Head of caudate nucleus (tissue), 42 donors: ENCODE measurements around the gene IL4.

Source experiments
- DNase-seq, 42 donors: peaks; one replicate each; pipeline versions ENCODE4 v3.0.0 to v3.0.0-alpha.2; 2020 to 2021; ENCODE audit warnings: mixed read lengths in 7 of 42
- intact Hi-C: fragments of 100-400 bp; cut with DNase I; formaldehyde crosslinking; loops from one replicate; pipeline ENCODE4 v1.15.0; 2022

Gene IL4

DNA sequence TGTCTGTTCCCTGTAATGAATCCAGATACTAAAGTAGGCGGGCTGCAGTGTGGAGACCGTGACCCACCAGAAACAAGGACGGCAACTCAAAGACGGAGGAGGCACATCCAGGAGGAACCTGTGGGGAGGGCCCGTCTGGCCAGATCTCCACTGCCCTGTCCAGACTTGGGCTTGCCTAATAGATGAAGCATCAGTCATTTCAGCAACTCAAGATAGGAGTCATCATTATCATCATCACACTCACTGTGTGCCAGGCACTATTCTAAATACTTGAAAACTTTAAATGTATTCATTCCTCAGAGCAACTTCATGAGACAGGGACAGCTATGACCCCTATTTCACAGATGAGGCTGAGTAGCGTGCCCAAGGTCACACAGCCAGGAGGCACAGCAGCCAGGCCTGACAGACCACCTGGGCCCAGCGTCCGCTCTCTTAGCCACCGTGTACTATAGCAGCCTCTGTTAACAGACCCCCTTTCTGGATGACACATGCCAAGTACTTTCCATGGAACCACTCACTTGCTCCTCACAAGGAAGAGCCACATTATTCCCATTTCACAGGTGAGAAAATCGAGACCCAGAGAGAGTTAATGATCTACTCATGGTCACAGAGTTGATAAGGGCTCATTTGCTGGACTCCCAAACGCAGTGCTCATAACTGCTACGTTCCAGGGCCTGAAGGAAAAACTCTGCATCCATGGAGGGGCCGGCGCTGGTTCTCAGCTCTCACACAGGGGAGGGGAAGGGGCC lies 4.9 kb upstream of the IL4 start:
- intact Hi-C loops, result no loop called here
- DNase-seq, result peak in 1 of 42 donors; percentile 9

- intact Hi-C loops, result no loop called here
- DNase-seq, result no peak
These were observed 4.4 kb upstream of the IL4 start for GRCh38 chr5:132669455-132669820.

- intact Hi-C loops, result no loop called here
- peak in 1 of 42 donors; percentile 14 for DNase-seq
These were observed 3.6 kb upstream of the IL4 start for GRCh38 chr5:132669966-132670882.

- DNase-seq, result no peak
- intact Hi-C loops, result no loop called here
These were observed 2.8 kb upstream of the IL4 start for GRCh38 chr5:132671000-132671399.

GRCh38 chr5:132673488-132673887 lies 301 bp upstream of the IL4 start:
- no peak for DNase-seq
- intact Hi-C loops, result no loop called here

DNA sequence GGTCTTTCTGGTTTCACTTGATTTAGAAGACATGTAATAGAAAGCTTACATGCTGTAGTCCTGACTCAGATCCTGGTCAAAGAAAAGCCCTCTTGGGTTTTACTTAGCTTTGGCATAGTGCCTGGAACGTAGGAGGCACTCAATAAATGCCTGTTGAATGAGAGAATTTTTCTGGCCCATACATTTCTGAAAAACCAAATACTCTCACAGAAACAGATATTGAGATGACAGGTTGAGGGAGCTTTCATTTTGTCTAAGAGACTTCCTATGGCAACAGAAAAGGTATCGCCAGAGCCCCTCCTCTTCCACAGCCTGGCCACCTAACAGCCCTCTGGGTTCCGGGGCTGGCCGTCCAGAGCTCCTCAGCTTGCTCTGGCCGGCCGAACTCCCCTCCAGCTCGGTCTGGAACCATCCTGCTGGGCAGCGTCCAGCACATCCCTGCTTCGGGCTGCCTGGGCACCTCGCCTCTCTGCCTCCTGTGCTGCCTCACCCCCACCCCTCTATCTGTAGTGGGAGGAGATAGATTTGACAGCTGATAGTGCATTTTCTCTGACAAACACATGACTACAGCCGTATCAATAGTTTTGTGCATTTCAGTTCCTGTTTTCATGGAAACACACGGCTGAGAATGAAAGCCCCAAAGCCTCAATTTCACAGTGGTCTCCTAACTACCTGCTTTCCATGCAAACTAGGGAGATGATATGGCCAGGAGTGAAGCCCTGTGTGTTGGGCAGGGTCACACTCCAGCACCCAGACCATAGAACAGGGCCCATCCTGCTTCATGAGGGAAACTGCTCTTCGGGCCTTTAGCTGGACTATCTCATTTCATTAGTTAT lies 1.1 kb downstream of the IL4 start:
- peak in 1 of 42 donors; percentile 37 for DNase-seq
- intact Hi-C loops, result no loop called here

DNA sequence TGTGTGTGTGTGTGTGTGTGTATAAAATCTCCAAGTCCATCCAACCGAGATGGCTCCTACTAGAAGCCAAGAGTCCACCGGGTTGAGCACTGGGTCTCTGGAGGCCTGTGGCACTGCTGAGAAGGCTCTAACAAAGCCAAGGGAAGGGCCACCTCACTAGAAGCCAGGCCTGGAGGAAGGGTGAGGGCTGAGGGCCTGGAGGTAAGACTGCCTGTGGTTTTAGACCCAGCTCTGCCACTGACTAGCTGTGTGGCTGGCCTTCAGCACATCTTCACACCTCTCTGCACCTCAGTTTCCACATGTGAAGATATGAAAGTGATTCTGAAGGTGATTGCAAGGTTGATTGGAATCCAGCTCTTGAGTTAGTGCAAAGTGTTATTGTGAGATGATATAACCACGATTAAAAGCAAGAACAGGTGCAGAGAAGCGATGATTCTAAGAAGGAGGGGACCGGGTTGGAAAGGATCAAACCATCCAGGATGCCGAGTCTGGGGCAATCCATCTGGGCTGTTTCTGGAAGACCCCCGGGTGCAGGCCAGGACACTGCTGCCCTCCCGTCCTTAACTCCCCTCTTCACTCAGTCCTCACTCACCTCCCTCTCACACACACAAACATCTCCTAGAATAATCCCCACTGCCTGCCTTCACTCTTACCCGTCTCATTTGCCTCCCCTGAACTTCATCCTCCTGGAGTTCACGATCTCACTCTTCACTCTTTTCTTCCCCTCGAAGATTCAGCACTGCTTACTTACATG lies 2.3 kb downstream of the IL4 start:
- intact Hi-C loops, result no loop called here

GRCh38 chr5:132677191-132677590 lies 3.4 kb downstream of the IL4 start:
- DNase-seq, result peak in 1 of 42 donors; percentile 41
- intact Hi-C loops, result no loop called here

More for the DNA sequence above, 2.3 kb downstream of the IL4 start:
- peak in 1 of 42 donors; percentile 25 for DNase-seq

DNA sequence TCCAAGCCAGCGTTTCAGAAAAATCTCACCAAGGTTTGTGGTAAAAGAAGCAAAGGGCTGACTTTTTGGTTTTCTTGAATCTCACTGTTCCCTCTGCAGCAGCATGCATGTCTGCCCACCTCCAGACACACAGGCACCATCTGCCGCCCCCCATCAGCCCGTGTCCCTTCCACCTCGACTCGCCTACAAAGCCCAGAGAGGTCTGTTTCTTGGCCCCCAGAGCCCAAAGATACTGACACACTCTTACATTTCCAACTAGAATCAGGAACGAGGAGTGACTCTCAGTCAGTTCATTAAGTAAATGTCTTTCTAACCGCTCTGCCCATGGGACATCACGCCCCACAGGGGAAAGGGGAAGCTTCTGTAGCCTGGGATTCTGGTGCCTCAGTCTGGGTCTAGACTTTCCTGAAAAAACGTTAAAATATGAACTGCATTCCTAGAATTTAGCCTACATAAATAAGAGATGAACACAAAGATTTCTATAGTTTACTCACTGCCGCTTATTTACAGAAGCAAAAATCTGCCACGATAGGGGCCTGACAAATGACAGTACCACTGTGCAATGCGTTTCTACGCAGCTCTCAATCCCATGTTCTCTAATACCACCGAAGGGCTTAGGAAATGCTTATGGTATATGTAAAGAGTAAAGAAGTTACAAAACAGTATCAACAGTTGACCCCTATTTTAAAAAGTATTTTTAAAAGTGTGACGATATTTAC lies 4.1 kb downstream of the IL4 start:
- intact Hi-C loops, result no loop called here
- DNase-seq, result peak in 1 of 42 donors; percentile 29

GRCh38 chr5:132678735-132679134 lies 4.9 kb downstream of the IL4 start:
- intact Hi-C loops, result no loop called here
- peak in 1 of 42 donors; percentile 13 for DNase-seq

- no peak for DNase-seq
- intact Hi-C loops, result no loop called here
These were observed 5.4 kb downstream of the IL4 start for GRCh38 chr5:132679166-132679565.

- intact Hi-C loops, result no loop called here
- no peak for DNase-seq
These were observed 6.1 kb downstream of the IL4 start for GRCh38 chr5:132679717-132680380.

- intact Hi-C loops, result no loop called here
- no peak for DNase-seq
These were observed 7.1 kb downstream of the IL4 start for GRCh38 chr5:132680780-132681475.

DNA sequence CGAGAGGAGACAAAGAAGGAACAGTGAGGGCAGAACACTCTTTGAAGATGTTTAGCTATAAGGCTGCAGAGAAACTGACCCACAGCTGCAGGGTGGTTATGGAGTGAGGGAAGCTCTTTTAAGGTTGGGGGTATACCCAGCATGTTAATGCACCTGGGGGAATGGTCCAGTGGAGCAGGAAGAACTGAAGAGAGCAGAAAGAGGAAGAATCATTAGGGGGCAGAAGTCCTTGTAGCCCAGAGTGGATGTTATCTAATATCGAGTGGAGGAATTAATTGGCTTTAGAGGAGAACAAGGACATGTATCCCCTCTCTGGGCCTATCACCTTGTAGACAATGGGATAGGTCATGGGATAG lies 7.7 kb downstream of the IL4 start:
- DNase-seq, result no peak

DNA sequence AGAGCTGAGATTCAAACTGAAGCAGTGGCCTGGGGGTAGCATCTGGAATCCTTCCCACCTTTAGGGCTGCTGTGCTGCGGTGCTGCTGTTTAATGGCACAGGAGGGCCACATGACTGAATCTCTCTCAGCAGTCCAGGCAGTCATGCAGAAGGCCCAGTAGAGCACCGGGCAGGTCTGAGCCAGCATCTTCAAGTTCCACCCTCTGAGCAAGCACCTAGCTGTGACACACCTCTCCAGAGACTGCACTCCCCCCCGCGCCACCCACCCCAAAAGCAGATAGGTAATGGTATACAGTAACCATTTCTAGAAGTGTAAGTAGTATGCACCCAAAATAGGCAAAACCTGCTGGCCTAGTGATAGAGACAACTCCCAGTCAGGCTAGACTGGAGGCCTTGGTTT lies 8.2 kb downstream of the IL4 start:
- intact Hi-C loops, result no loop called here
- no peak for DNase-seq

More for the DNA sequence above, 7.7 kb downstream of the IL4 start:
- intact Hi-C loops, result no loop called here

DNA sequence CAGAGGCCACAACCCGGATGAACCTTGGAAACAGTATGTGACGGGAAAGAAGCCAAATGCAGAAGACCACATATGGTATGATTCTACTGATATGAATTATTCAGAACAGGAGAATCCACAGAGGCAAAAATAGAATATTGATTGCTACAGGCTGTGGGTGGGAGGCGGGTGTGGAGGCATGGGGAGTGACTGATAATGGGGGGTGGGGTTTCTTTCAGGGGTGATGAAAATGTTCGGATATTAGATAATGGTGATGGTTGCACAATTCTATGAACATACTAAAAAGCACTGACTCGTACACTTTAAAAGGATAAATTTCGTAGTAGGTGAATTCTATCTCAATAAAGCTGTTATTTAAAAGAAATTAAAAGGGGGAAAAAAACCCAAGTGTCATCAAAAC lies 10.7 kb downstream of the IL4 start:
- intact Hi-C loops, result no loop called here

More for the DNA sequence above, 10.7 kb downstream of the IL4 start:
- DNase-seq, result peak in 35 of 42 donors; percentile 15 to 84 (median 50)
